Lower leg skin (tissue), 4 donors: ENCODE results near the gene ZHX3. TPM values are rescaled to one million over a fixed set of nuclear protein-coding genes. Genes with fewer than 3 reads are reported as not detected.

Experiments
- DNase-seq, 2 donors: peaks; one replicate each; pipeline ENCODE4 v3.0.0-alpha.2; 2019; ENCODE audit warnings: low spot score in 2 of 2
- H3K4me3 ChIP-seq: fragments of 200-600 bp; sonication (generic); 2 replicates; pipeline ENCODE4 v1.5.1; 2017; ENCODE audit warnings: mild to moderate bottlenecking, low read depth; ENCODE audit not compliant: poor library complexity, severe bottlenecking
- POLR2A ChIP-seq, 2 donors: fragments of 450-650 bp; IDR thresholded peaks; one replicate each; pipeline ENCODE4 v1.6.1; 2016 to 2017; ENCODE audit warnings: antibody characterized with exemption in 2 of 2, mild to moderate bottlenecking in 1 of 2, moderate library complexity in 1 of 2
- WGBS, 2 donors: methylation state at CpG; one replicate each; pipeline ENCODE4 v1.1.5; 2018; 5-methylcytosine and 5-hydroxymethylcytosine counted together
- intact Hi-C: fragments of 100-400 bp; cut with DNase I; formaldehyde crosslinking; loops from one replicate; pipeline ENCODE4 v1.15.0; 2023; ENCODE audit warnings: low total_unique reads
- total RNA-seq, 4 donors: library from RNA; depleted of rRNA; stranded (reverse); fragments of >200 nt; gene quantifications; one replicate each; pipeline ENCODE4 v1.1.0, GENCODE V29; 2016
- TF ChIP-seq, protein P1 (sequence below), 3 donors: fragments of 450-650 bp; IDR thresholded peaks; one replicate each; pipeline ENCODE4 v1.5.1; 2016; ENCODE audit warnings: antibody characterized with exemption in 3 of 3, mild to moderate bottlenecking in 3 of 3, moderate library complexity in 2 of 3

ZHX3 gene
- total RNA-seq, 4 donors from 2014 or later, result 19.3 to 33.1 (median 25.5) TPM

- no peak for DNase-seq
- no peak overlapping the region for H3K4me3 ChIP-seq
- 57 to 94% methylated on average over 1 of the region's 1 CpG for WGBS, 2 donors
- TF ChIP-seq POLR2A (IDR thresholded peaks at IDR 0.05), result no peak
- TF ChIP-seq, protein P1, sequence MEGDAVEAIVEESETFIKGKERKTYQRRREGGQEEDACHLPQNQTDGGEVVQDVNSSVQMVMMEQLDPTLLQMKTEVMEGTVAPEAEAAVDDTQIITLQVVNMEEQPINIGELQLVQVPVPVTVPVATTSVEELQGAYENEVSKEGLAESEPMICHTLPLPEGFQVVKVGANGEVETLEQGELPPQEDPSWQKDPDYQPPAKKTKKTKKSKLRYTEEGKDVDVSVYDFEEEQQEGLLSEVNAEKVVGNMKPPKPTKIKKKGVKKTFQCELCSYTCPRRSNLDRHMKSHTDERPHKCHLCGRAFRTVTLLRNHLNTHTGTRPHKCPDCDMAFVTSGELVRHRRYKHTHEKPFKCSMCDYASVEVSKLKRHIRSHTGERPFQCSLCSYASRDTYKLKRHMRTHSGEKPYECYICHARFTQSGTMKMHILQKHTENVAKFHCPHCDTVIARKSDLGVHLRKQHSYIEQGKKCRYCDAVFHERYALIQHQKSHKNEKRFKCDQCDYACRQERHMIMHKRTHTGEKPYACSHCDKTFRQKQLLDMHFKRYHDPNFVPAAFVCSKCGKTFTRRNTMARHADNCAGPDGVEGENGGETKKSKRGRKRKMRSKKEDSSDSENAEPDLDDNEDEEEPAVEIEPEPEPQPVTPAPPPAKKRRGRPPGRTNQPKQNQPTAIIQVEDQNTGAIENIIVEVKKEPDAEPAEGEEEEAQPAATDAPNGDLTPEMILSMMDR (IDR thresholded peaks at IDR 0.05), result no peak
- intact Hi-C loops, result no loop called here
These were observed 45.2 kb downstream of the ZHX3 start for GRCh38 chr20:41272339-41272738.

GRCh38 chr20:41268917-41269652 lies 48.4 kb downstream of the ZHX3 start:
- H3K4me3 ChIP-seq, result no peak overlapping the region
- intact Hi-C loops, result no loop called here
- no peak for TF ChIP-seq POLR2A (IDR thresholded peaks at IDR 0.05)
- TF ChIP-seq, protein P1 (IDR thresholded peaks at IDR 0.05), result no peak
- DNase-seq, result no peak
- 76 to 89% methylated on average over 4 of the region's 4 CpGs for WGBS, 2 donors

GRCh38 chr20:41268402-41268801 lies 49.1 kb downstream of the ZHX3 start:
- no peak for DNase-seq
- no peak for TF ChIP-seq POLR2A (IDR thresholded peaks at IDR 0.05)
- TF ChIP-seq, protein P1 (IDR thresholded peaks at IDR 0.05), result no peak
- WGBS, 2 donors, result 46 to 48% methylated on average over 1 of the region's 1 CpG
- H3K4me3 ChIP-seq, result no peak overlapping the region
- intact Hi-C loops, result no loop called here

- no peak for DNase-seq
These were observed 51.6 kb downstream of the ZHX3 start for GRCh38 chr20:41265938-41266337.

DNA sequence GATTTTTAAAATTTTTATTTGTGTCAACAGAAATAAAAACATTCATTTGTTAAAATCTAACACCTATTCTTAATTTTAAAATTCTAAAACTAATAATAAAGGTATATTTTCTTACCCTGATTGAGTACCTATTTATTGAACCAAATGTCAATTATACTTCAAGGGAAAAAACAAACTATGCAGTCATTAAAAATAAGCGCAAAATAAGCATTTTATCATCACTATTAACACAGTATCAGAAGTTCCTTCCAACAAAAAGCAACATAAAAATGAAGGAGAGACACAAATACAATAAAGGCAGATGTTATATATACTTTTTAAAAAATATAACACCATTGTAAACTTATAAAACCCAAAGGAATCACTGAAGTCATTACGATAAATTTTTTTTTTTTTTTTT lies 52.7 kb downstream of the ZHX3 start:
- no peak for TF ChIP-seq POLR2A (IDR thresholded peaks at IDR 0.05)
- TF ChIP-seq, protein P1 (IDR thresholded peaks at IDR 0.05), result no peak
- H3K4me3 ChIP-seq, result no peak overlapping the region
- intact Hi-C loops, result no loop called here
- DNase-seq, result no peak
- WGBS, 2 donors, result 100% methylated on average over 2 of the region's 2 CpGs

More at GRCh38 chr20:41265938-41266337, 51.6 kb downstream of the ZHX3 start:
- 95% methylated on average over 2 of the region's 2 CpGs for WGBS, 2 donors
- no peak overlapping the region for H3K4me3 ChIP-seq
- TF ChIP-seq, protein P1 (IDR thresholded peaks at IDR 0.05), result no peak
- no peak for TF ChIP-seq POLR2A (IDR thresholded peaks at IDR 0.05)
- intact Hi-C loops, result no loop called here
